ENCODE measurements around the gene FOXF2. TPM values are rescaled to one million over a fixed set of nuclear protein-coding genes. Genes with fewer than 3 reads are reported as not detected.

The FOXF2 gene
- total RNA-seq, 1 donor from 2014 or later, result 15.7 TPM

GRCh38 chr6:1382883-1383728 lies 6.3 kb upstream of the FOXF2 start:
- Histone ChIP-seq H3K36me3 (no peaks in the 10 kb centered on the region), H3K4me1 (peaks cover 20% of the 10 kb centered on the region), H3K27ac (peak overlapping the region; percentile 76), H3K9me3 (no peaks in the 10 kb centered on the region), H3K27me3 (peaks cover 100% of the 10 kb centered on the region), H3K4me3 (no peak overlapping the region)
- no peak for ATAC-seq
- no peak for DNase-seq
- intact Hi-C loops (cut with DNase I), result loop anchor here (10.0 kb wide), 2 partner anchors 68 to 588 kb away; partner anchors contain the start of gene FOXQ1
- TF ChIP-seq CTCF (IDR thresholded peaks at IDR 0.05), result no peak

GRCh38 chr6:1383729-1384548 lies 5.4 kb upstream of the FOXF2 start:
- no peak for DNase-seq
- H3K27ac ChIP-seq, result peak overlapping the region; percentile 76
- intact Hi-C loops (cut with DNase I), result loop anchor here (10.0 kb wide), 2 partner anchors 69 to 589 kb away; partner anchors contain the start of gene FOXQ1
- H3K9me3 ChIP-seq, result no peaks in the 10 kb centered on the region
- peak; percentile 11 for ATAC-seq
- H3K4me1 ChIP-seq, result peaks cover 16% of the 10 kb centered on the region
- peak overlapping the region; percentile 8 for H3K4me3 ChIP-seq
- no peaks in the 10 kb centered on the region for H3K36me3 ChIP-seq
- peaks cover 100% of the 10 kb centered on the region for H3K27me3 ChIP-seq
- no peak for TF ChIP-seq CTCF (IDR thresholded peaks at IDR 0.05)

- DNase-seq, result no peak
- Histone ChIP-seq H3K4me3 (no peak overlapping the region), H3K36me3 (no peaks in the 10 kb centered on the region), H3K27me3 (peaks cover 96% of the 10 kb centered on the region), H3K27ac (peak overlapping the region; percentile 30), H3K9me3 (no peaks in the 10 kb centered on the region), H3K4me1 (peaks cover 13% of the 10 kb centered on the region)
- intact Hi-C loops (cut with DNase I), result loop anchor here (10.0 kb wide), 2 partner anchors 70 to 590 kb away; partner anchors contain the start of gene FOXQ1
- no peak for ATAC-seq
- no peak for TF ChIP-seq CTCF (IDR thresholded peaks at IDR 0.05)
Observed at GRCh38 chr6:1384549-1385128, 4.7 kb upstream of the FOXF2 start.

GRCh38 chr6:1385129-1386037 lies 4.0 kb upstream of the FOXF2 start:
- H3K4me3 ChIP-seq, result no peak overlapping the region
- peak overlapping the region; percentile 30 for H3K27ac ChIP-seq
- no peak for ATAC-seq
- no peaks in the 10 kb centered on the region for H3K36me3 ChIP-seq
- no peak for DNase-seq
- no peak for TF ChIP-seq CTCF (IDR thresholded peaks at IDR 0.05)
- intact Hi-C loops (cut with DNase I), result loop anchor here (10.0 kb wide), 2 partner anchors 71 to 591 kb away; partner anchors contain the start of gene FOXQ1
- H3K9me3 ChIP-seq, result no peaks in the 10 kb centered on the region
- H3K4me1 ChIP-seq, result peaks cover 13% of the 10 kb centered on the region
- peaks cover 93% of the 10 kb centered on the region for H3K27me3 ChIP-seq

Measured in upper lobe of right lung (tissue), 1 donor.